Neural cell (in vitro differentiated cells): ENCODE data around the gene ENOX1.

Source experiments
- EZH2 ChIP-seq: fragments of 200-600, 300-800 bp; shearing (Covaris generic), sonication (generic); IDR thresholded peaks from 2 replicates; pipeline ENCODE4 v1.6.1; 2014; ENCODE audit warnings: antibody characterized with exemption, low read length, borderline replicate concordance, mild to moderate bottlenecking; ENCODE audit not compliant: insufficient read depth, poor library complexity, severe bottlenecking
- POLR2AphosphoS5 ChIP-seq: IDR thresholded peaks from 2 replicates; pipeline ENCODE4 v1.6.1; 2012
- RAD21 ChIP-seq: fragments of 450-650 bp; conservative IDR thresholded peaks from 2 replicates; pipeline ENCODE4 v1.6.1; 2014; ENCODE audit warnings: antibody characterized with exemption, mild to moderate bottlenecking, moderate library complexity

GRCh38 chr13:43196750-43197370 lies 589.9 kb downstream of the ENOX1 start:
- TF ChIP-seq POLR2AphosphoS5 (no peak), RAD21 (no peak), EZH2 (no peak)
